ENCODE results near the gene KCNK18. TPM values are rescaled to one million over a fixed set of nuclear protein-coding genes. Genes with fewer than 3 reads are reported as not detected.

The KCNK18 gene
- total RNA-seq, 1 donor from 2014 or later: not detected

GRCh38 chr10:117239051-117239450 is 41.8 kb downstream of the KCNK18 start:
- Mint-ChIP-seq H3K4me3 (no peak overlapping the region), H3K9me3 (no peaks in the 10 kb centered on the region), H3K36me3 (ENCODE audit: low read depth) (no peaks in the 10 kb centered on the region), H3K27ac (no peak overlapping the region), H3K27me3 (ENCODE audit: insufficient read depth) (peaks cover 40% of the 10 kb centered on the region), H3K4me1 (ENCODE audit: low read depth) (peaks cover 4% of the 10 kb centered on the region)
- no peak for DNase-seq (ENCODE audit: low spot score)
- intact Hi-C loops (cut with micrococcal nuclease): no loop called here

GRCh38 chr10:117239721-117240620 is 42.7 kb downstream of the KCNK18 start:
- no peak for DNase-seq (ENCODE audit: low spot score)
- H3K36me3 Mint-ChIP-seq (ENCODE audit: low read depth): no peaks in the 10 kb centered on the region
- H3K27ac Mint-ChIP-seq: no peak overlapping the region
- H3K4me3 Mint-ChIP-seq: no peak overlapping the region
- peaks cover 39% of the 10 kb centered on the region for H3K27me3 Mint-ChIP-seq (ENCODE audit: insufficient read depth)
- intact Hi-C loops (cut with micrococcal nuclease): no loop called here
- peaks cover 4% of the 10 kb centered on the region for H3K4me1 Mint-ChIP-seq (ENCODE audit: low read depth)
- no peaks in the 10 kb centered on the region for H3K9me3 Mint-ChIP-seq

GRCh38 chr10:117240621-117241529 is 43.6 kb downstream of the KCNK18 start, which contains the start of gene SLC18A2:
SLC18A2 (plus strand) TSS chr10:117241114; CDS start chr10:117241694, 580 bp downstream.
- Mint-ChIP-seq H3K4me1 (ENCODE audit: low read depth) (peaks cover 4% of the 10 kb centered on the region), H3K27me3 (ENCODE audit: insufficient read depth) (peaks cover 37% of the 10 kb centered on the region), H3K4me3 (no peak within 1 kb of the TSS), H3K9me3 (no peaks in the 10 kb centered on the region), H3K36me3 (ENCODE audit: low read depth) (no peaks in the 10 kb centered on the region), H3K27ac (no peak within 1 kb of the TSS)
- intact Hi-C loops (cut with micrococcal nuclease): no loop called here
- DNase-seq (ENCODE audit: low spot score): no peak

GRCh38 chr10:117241541-117242462 is 44.5 kb downstream of the KCNK18 start:
- no peak overlapping the region for H3K4me3 Mint-ChIP-seq
- peaks cover 4% of the 10 kb centered on the region for H3K4me1 Mint-ChIP-seq (ENCODE audit: low read depth)
- no peaks in the 10 kb centered on the region for H3K9me3 Mint-ChIP-seq
- intact Hi-C loops (cut with micrococcal nuclease): no loop called here
- H3K27me3 Mint-ChIP-seq (ENCODE audit: insufficient read depth): peaks cover 35% of the 10 kb centered on the region
- H3K36me3 Mint-ChIP-seq (ENCODE audit: low read depth): no peaks in the 10 kb centered on the region
- H3K27ac Mint-ChIP-seq: no peak overlapping the region
- no peak for DNase-seq (ENCODE audit: low spot score)

- peaks cover 4% of the 10 kb centered on the region for H3K4me1 Mint-ChIP-seq (ENCODE audit: low read depth)
- intact Hi-C loops (cut with micrococcal nuclease): no loop called here
- peaks cover 37% of the 10 kb centered on the region for H3K27me3 Mint-ChIP-seq (ENCODE audit: insufficient read depth)
- no peak overlapping the region for H3K4me3 Mint-ChIP-seq
- no peak overlapping the region for H3K27ac Mint-ChIP-seq
- DNase-seq (ENCODE audit: low spot score): no peak
- no peaks in the 10 kb centered on the region for H3K9me3 Mint-ChIP-seq
- H3K36me3 Mint-ChIP-seq (ENCODE audit: low read depth): no peaks in the 10 kb centered on the region
Observed at GRCh38 chr10:117242463-117242832, 45.2 kb downstream of the KCNK18 start.

GRCh38 chr10:117246997-117247671 is 49.8 kb downstream of the KCNK18 start:
- Mint-ChIP-seq H3K9me3 (no peaks in the 10 kb centered on the region), H3K27me3 (ENCODE audit: insufficient read depth) (peaks cover 34% of the 10 kb centered on the region), H3K27ac (no peak overlapping the region), H3K36me3 (ENCODE audit: low read depth) (no peaks in the 10 kb centered on the region), H3K4me3 (no peak overlapping the region), H3K4me1 (ENCODE audit: low read depth) (peaks cover under 1% of the 10 kb centered on the region)
- no peak for DNase-seq (ENCODE audit: low spot score)
- intact Hi-C loops (cut with micrococcal nuclease): no loop called here

- no peak overlapping the region for H3K4me3 Mint-ChIP-seq
- H3K36me3 Mint-ChIP-seq (ENCODE audit: low read depth): no peaks in the 10 kb centered on the region
- intact Hi-C loops (cut with micrococcal nuclease): no loop called here
- H3K27me3 Mint-ChIP-seq (ENCODE audit: insufficient read depth): peaks cover 20% of the 10 kb centered on the region
- H3K4me1 Mint-ChIP-seq (ENCODE audit: low read depth): no peaks in the 10 kb centered on the region
- no peak for DNase-seq (ENCODE audit: low spot score)
- H3K27ac Mint-ChIP-seq: no peak overlapping the region
- no peaks in the 10 kb centered on the region for H3K9me3 Mint-ChIP-seq
Observed at GRCh38 chr10:117248750-117249465, 51.6 kb downstream of the KCNK18 start.

GRCh38 chr10:117249493-117250093 is 52.3 kb downstream of the KCNK18 start:
- DNase-seq (ENCODE audit: low spot score): no peak
- Mint-ChIP-seq H3K36me3 (ENCODE audit: low read depth) (no peaks in the 10 kb centered on the region), H3K9me3 (no peaks in the 10 kb centered on the region), H3K27me3 (ENCODE audit: insufficient read depth) (peaks cover 20% of the 10 kb centered on the region), H3K4me1 (ENCODE audit: low read depth) (no peaks in the 10 kb centered on the region), H3K27ac (no peak overlapping the region), H3K4me3 (no peak overlapping the region)
- intact Hi-C loops (cut with micrococcal nuclease): no loop called here

- Mint-ChIP-seq H3K27ac (no peak overlapping the region), H3K9me3 (no peaks in the 10 kb centered on the region), H3K27me3 (ENCODE audit: insufficient read depth) (peaks cover 16% of the 10 kb centered on the region), H3K36me3 (ENCODE audit: low read depth) (no peaks in the 10 kb centered on the region), H3K4me1 (ENCODE audit: low read depth) (no peaks in the 10 kb centered on the region), H3K4me3 (no peak overlapping the region)
- intact Hi-C loops (cut with micrococcal nuclease): no loop called here
- DNase-seq (ENCODE audit: low spot score): no peak
Observed at GRCh38 chr10:117250411-117250810, 53.1 kb downstream of the KCNK18 start.

GRCh38 chr10:117253908-117254307 is 56.6 kb downstream of the KCNK18 start:
- H3K4me3 Mint-ChIP-seq: no peak overlapping the region
- no peak overlapping the region for H3K27ac Mint-ChIP-seq
- DNase-seq (ENCODE audit: low spot score): no peak
- peaks cover under 1% of the 10 kb centered on the region for H3K4me1 Mint-ChIP-seq (ENCODE audit: low read depth)
- no peaks in the 10 kb centered on the region for H3K36me3 Mint-ChIP-seq (ENCODE audit: low read depth)
- no peaks in the 10 kb centered on the region for H3K9me3 Mint-ChIP-seq
- intact Hi-C loops (cut with micrococcal nuclease): no loop called here
- peaks cover 11% of the 10 kb centered on the region for H3K27me3 Mint-ChIP-seq (ENCODE audit: insufficient read depth)

GRCh38 chr10:117254338-117254737 is 57.0 kb downstream of the KCNK18 start:
- Mint-ChIP-seq H3K4me1 (ENCODE audit: low read depth) (peaks cover 4% of the 10 kb centered on the region), H3K36me3 (ENCODE audit: low read depth) (no peaks in the 10 kb centered on the region), H3K27ac (no peak overlapping the region), H3K4me3 (no peak overlapping the region), H3K27me3 (ENCODE audit: insufficient read depth) (peaks cover 10% of the 10 kb centered on the region), H3K9me3 (no peaks in the 10 kb centered on the region)
- DNase-seq (ENCODE audit: low spot score): no peak
- intact Hi-C loops (cut with micrococcal nuclease): no loop called here

All from activated T-helper 1 cell treated with anti-CD3 and anti-CD28 coated beads, Interleukin-12 subunit alpha, Interleukin-12 subunit beta, Interleukin-2, Interleukin-4 antibody, amounts not matched to agents 30 ng/mL and 10 ng/mL and 1 ng/mL, durations not matched to agents 14 hours and 24 hours and 36 hours (primary cell).